Skeletal muscle tissue (tissue), 4 donors: ENCODE results near the gene DMD. TPM values are rescaled to one million over a fixed set of nuclear protein-coding genes. Genes with fewer than 3 reads are reported as not detected.

Source experiments
- H3K27ac ChIP-seq: one replicate; pipeline ENCODE4 v1.7.0; 2013; ENCODE audit warnings: mild to moderate bottlenecking, low read depth, low read length, inconsistent platforms
- H3K27me3 ChIP-seq, 3 donors: one replicate each; pipeline ENCODE4 v1.7.0; 2013; ENCODE audit warnings: low read length in 3 of 3; ENCODE audit not compliant: control insufficient read depth in 3 of 3, insufficient read depth in 3 of 3
- H3K36me3 ChIP-seq, 3 donors: one replicate each; pipeline ENCODE4 v1.7.0; 2013; ENCODE audit warnings: low read length in 3 of 3; ENCODE audit not compliant: control insufficient read depth in 3 of 3, insufficient read depth in 3 of 3
- H3K4me1 ChIP-seq, 3 donors: one replicate each; pipeline ENCODE4 v1.7.0; 2013; ENCODE audit warnings: low read length in 3 of 3, mild to moderate bottlenecking in 3 of 3; ENCODE audit not compliant: control insufficient read depth in 3 of 3, insufficient read depth in 3 of 3
- H3K4me3 ChIP-seq, 3 donors: one replicate each; pipeline ENCODE4 v1.7.0; 2013; ENCODE audit warnings: low read length in 3 of 3
- H3K9ac ChIP-seq, 3 donors: one replicate each; pipeline ENCODE4 v1.7.0; 2013; ENCODE audit warnings: low read length in 3 of 3, mild to moderate bottlenecking in 3 of 3, moderate library complexity in 2 of 3, low read depth in 1 of 3
- H3K9me3 ChIP-seq, 3 donors: one replicate each; pipeline ENCODE4 v1.7.0; 2013; ENCODE audit warnings: low read length in 3 of 3; ENCODE audit not compliant: control insufficient read depth in 3 of 3
- total RNA-seq: library from RNA; depleted of rRNA; stranded (reverse); fragments of >200 nt; gene quantifications from one replicate; pipeline ENCODE4 v1.2.3, GENCODE V29; 2014
- donor health status: Osteomylitis.

DMD gene
- total RNA-seq, 1 donor from 2014 or later: 190 TPM

DNA sequence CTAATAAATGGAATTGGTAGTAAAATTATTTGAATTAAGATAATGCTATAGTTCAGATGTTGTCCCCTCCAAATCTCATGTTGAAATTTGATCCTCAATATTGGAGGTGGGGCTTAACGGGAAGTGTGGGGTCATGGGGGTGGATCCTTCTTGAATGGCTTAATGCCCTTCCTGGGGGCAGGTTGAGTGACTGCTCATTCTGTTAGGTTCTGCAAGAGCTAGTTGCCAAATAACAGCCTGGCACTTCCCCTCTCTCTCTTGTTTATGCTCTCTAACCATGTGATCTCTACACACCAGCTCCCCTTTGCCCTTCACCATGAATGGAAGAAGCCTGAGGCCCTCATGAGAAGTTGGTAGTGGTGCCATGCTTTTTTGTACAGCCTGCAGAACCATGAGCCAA lies 1414.7 kb downstream of the DMD start:
- no peak overlapping the region for H3K4me3 ChIP-seq
- no peaks in the 10 kb centered on the region for H3K9me3 ChIP-seq
- no peaks in the 10 kb centered on the region for H3K36me3 ChIP-seq
- H3K9ac ChIP-seq: no peak overlapping the region
- H3K4me1 ChIP-seq: no peaks in the 10 kb centered on the region
- H3K27ac ChIP-seq: no peak overlapping the region
- no peaks in the 10 kb centered on the region for H3K27me3 ChIP-seq

DNA sequence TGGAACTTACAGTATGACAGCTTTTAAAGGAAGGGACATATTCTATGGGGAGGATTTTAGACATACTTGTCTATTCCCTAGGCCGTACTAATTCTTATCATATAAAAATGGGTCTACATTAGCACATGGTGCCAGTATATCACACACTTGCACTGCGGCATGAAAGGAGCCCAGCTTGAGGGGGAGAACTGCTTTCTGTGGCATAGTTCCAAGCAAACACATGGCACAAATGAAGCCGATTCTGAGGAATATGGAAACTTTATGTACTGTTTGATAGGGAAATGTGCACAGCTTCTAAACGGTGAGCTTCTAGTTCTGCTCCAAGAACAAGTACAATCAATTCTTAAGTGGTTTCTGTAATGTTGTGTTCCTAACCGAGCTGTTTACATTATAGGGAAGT lies 1463.9 kb downstream of the DMD start:
- no peaks in the 10 kb centered on the region for H3K9me3 ChIP-seq
- no peaks in the 10 kb centered on the region for H3K4me1 ChIP-seq
- no peak overlapping the region for H3K9ac ChIP-seq
- H3K36me3 ChIP-seq: no peaks in the 10 kb centered on the region
- no peaks in the 10 kb centered on the region for H3K27me3 ChIP-seq
- no peak overlapping the region for H3K27ac ChIP-seq
- H3K4me3 ChIP-seq: no peak overlapping the region

GRCh38 chrX:31743004-31743403 lies 1468.3 kb downstream of the DMD start:
- H3K9me3 ChIP-seq: no peaks in the 10 kb centered on the region
- H3K4me3 ChIP-seq: no peak overlapping the region

DNA sequence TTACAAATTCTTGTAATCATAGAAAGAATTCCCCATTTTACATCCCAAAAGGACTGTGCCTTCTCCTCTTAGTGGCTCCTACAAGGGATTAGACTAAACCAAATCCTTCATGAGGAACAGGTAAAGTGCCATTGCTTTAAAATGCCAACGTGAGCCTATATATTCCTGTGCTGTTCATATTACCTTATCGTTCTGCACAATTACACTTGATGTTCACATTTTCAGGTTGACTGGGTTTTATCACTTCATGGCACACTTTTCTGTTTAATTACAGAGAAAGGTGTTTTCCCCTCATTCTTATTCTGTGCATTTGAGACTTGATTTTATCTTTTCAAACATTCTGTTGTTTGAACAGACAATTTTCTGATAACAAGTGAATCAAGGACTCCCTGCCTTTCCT lies 1493.9 kb downstream of the DMD start:
- H3K9ac ChIP-seq: no peak overlapping the region
- no peak overlapping the region for H3K27ac ChIP-seq
- no peak overlapping the region for H3K4me3 ChIP-seq
- no peaks in the 10 kb centered on the region for H3K4me1 ChIP-seq
- no peaks in the 10 kb centered on the region for H3K9me3 ChIP-seq
- no peaks in the 10 kb centered on the region for H3K36me3 ChIP-seq
- H3K27me3 ChIP-seq: no peaks in the 10 kb centered on the region

More at GRCh38 chrX:31743004-31743403, 1468.3 kb downstream of the DMD start:
- H3K27ac ChIP-seq: no peak overlapping the region
- H3K4me1 ChIP-seq: no peaks in the 10 kb centered on the region
- H3K27me3 ChIP-seq: no peaks in the 10 kb centered on the region
- H3K9ac ChIP-seq: no peak overlapping the region
- no peaks in the 10 kb centered on the region for H3K36me3 ChIP-seq

GRCh38 chrX:31715675-31716074 lies 1495.7 kb downstream of the DMD start:
- Histone ChIP-seq H3K9ac (no peak overlapping the region), H3K27me3 (no peaks in the 10 kb centered on the region), H3K4me3 (no peak overlapping the region), H3K9me3 (no peaks in the 10 kb centered on the region), H3K36me3 (no peaks in the 10 kb centered on the region), H3K27ac (no peak overlapping the region), H3K4me1 (no peaks in the 10 kb centered on the region)

- Histone ChIP-seq H3K36me3 (no peaks in the 10 kb centered on the region), H3K27me3 (no peaks in the 10 kb centered on the region), H3K4me3 (no peak overlapping the region), H3K9me3 (no peaks in the 10 kb centered on the region), H3K27ac (no peak overlapping the region), H3K4me1 (no peaks in the 10 kb centered on the region), H3K9ac (no peak overlapping the region)
Measured at GRCh38 chrX:31714797-31715196, 1496.6 kb downstream of the DMD start.

GRCh38 chrX:31713120-31713519 lies 1498.2 kb downstream of the DMD start:
- H3K4me3 ChIP-seq: no peak overlapping the region
- no peaks in the 10 kb centered on the region for H3K27me3 ChIP-seq
- H3K27ac ChIP-seq: no peak overlapping the region
- H3K4me1 ChIP-seq: no peaks in the 10 kb centered on the region
- H3K9ac ChIP-seq: no peak overlapping the region
- no peaks in the 10 kb centered on the region for H3K36me3 ChIP-seq
- H3K9me3 ChIP-seq: no peaks in the 10 kb centered on the region

- Histone ChIP-seq H3K27ac (no peak overlapping the region), H3K36me3 (no peaks in the 10 kb centered on the region), H3K4me3 (no peak overlapping the region), H3K9me3 (no peaks in the 10 kb centered on the region), H3K9ac (no peak overlapping the region), H3K4me1 (no peaks in the 10 kb centered on the region), H3K27me3 (no peaks in the 10 kb centered on the region)
Measured at GRCh38 chrX:31711166-31711565, 1500.2 kb downstream of the DMD start.

DNA sequence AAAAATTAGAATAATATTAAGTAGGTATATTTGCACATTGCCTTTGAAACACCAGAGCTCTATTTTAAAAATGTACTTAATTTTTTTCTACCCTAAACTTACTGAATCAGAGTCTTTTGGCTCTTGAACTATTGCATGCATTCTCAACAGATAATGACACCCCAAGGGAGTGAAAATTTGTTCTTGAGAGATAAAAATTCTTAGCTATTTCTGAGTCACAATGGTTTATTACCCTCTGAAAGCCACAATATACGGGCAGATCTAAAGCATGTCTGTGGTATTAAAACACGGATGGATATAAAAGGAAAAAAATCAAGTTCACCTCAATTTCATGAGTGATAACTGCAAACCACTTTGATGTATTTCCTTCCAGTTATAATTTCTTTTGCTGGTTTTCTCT lies 1503.2 kb downstream of the DMD start:
- Histone ChIP-seq H3K9me3 (no peaks in the 10 kb centered on the region), H3K27me3 (no peaks in the 10 kb centered on the region), H3K36me3 (no peaks in the 10 kb centered on the region), H3K4me1 (no peaks in the 10 kb centered on the region), H3K4me3 (no peak overlapping the region), H3K27ac (no peak overlapping the region), H3K9ac (no peak overlapping the region)

DNA sequence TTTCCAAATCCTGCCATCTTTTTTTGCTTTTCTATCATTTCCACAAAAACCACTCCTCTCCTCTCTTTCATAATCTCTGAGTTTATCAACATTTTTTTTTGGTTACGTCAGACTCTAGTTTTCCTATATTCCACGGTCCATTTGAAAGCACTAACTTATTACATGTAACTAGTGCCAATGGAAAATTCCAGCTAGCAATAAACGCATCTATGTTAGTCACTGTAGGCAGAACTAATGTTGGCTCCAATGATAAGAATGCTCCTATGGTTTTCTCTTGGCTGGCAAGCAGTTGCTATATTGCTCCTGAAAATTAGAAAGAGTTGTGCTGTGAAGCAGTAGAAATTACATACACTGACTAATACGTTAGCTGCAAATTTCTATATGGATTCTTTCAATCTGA lies 1504.9 kb downstream of the DMD start:
- Histone ChIP-seq H3K27me3 (no peaks in the 10 kb centered on the region), H3K4me3 (no peak overlapping the region), H3K36me3 (no peaks in the 10 kb centered on the region), H3K4me1 (no peaks in the 10 kb centered on the region), H3K27ac (no peak overlapping the region), H3K9me3 (no peaks in the 10 kb centered on the region), H3K9ac (no peak overlapping the region)

- no peaks in the 10 kb centered on the region for H3K27me3 ChIP-seq
Measured at GRCh38 chrX:31705816-31706215, 1505.5 kb downstream of the DMD start.

More at GRCh38 chrX:31705816-31706215, 1505.5 kb downstream of the DMD start:
- Histone ChIP-seq H3K9me3 (no peaks in the 10 kb centered on the region), H3K36me3 (no peaks in the 10 kb centered on the region), H3K4me1 (no peaks in the 10 kb centered on the region), H3K4me3 (no peak overlapping the region), H3K27ac (no peak overlapping the region), H3K9ac (no peak overlapping the region)
